Measurements from ENCODE around the gene GRHL1.

GRHL1 gene

DNA sequence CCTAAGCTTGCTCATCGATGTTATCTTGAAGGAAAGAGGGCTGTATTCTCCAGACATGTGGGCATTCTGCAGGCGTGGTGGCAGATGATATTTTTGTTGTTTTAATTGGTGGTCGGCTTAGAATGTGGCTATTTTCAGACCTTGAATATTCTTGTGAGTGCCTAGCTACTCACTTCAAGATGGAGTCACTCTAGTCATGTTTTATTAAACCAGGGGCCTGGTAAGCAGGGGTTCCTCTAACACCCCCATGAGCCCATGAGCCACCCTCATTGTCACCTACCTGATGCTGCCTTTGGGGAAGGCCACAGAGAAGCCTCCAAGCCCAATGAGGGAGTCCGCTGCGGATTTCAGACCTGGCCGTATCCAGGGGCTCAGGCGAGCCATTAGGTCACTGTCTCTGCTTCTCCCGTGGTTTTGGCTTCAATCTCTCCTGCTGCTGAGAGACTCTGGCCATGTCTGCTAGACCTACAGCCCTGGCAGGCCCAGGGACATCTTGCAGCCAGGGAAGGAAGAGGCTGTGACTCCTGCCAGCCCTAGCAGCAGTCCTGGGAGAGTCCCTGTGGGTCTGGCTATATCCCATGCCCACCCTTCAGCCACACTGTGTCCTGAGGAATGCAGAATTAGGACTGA is 75.6 kb downstream of the GRHL1 start:
- ChIA-PET CTCF (interaction anchor here (0.6 to 2.3 kb wide), 3 partner anchors 22 to 43 kb away, joined by 3 to 10 read pairs (median 7); no protein-coding TSS in a partner anchor), POLR2A (no interaction called here)
- no peaks in the 10 kb centered on the region for H3K9me3 ChIP-seq (ENCODE audit: control insufficient read depth, insufficient read depth, low read depth, low read length)
- no peak for TF ChIP-seq ZNF292 (tag by site-specific recombination; IDR thresholded peaks at IDR 0.05; ENCODE audit: borderline replicate concordance, low read depth)
- no peak for TF ChIP-seq ZNF366 (tag by site-specific recombination; conservative IDR thresholded peaks at IDR 0.05)
- no peak for TF ChIP-seq ZNF768 (tag by site-specific recombination; IDR thresholded peaks at IDR 0.05)
- TF ChIP-seq ZNF391 (tag by site-specific recombination; IDR thresholded peaks at IDR 0.05; ENCODE audit: borderline replicate concordance, low read depth), result no peak
- no peak for TF ChIP-seq ZIC2 (tag by site-specific recombination; IDR thresholded peaks at IDR 0.05)
- TF ChIP-seq OVOL3 (tag by site-specific recombination; IDR thresholded peaks at IDR 0.05), result no peak
- no peak for TF ChIP-seq KLF16 (tag by site-specific recombination; IDR thresholded peaks at IDR 0.05)
- no peak for TF ChIP-seq ZNF146 (tag by site-specific recombination; IDR thresholded peaks at IDR 0.05)
- no peak for TF ChIP-seq ZNF670 (tag by site-specific recombination; IDR thresholded peaks at IDR 0.05; ENCODE audit: low read depth)
- TF ChIP-seq ZNF785 (tag by site-specific recombination; IDR thresholded peaks at IDR 0.05), result no peak
- no peak for TF ChIP-seq ZNF549 (tag by site-specific recombination; IDR thresholded peaks at IDR 0.05)
- no peak for TF ChIP-seq ZNF791 (tag by site-specific recombination; IDR thresholded peaks at IDR 0.05)
- TF ChIP-seq, protein P1, sequence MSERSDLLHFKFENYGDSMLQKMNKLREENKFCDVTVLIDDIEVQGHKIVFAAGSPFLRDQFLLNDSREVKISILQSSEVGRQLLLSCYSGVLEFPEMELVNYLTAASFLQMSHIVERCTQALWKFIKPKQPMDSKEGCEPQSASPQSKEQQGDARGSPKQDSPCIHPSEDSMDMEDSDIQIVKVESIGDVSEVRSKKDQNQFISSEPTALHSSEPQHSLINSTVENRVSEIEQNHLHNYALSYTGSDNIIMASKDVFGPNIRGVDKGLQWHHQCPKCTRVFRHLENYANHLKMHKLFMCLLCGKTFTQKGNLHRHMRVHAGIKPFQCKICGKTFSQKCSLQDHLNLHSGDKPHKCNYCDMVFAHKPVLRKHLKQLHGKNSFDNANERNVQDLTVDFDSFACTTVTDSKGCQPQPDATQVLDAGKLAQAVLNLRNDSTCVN (tag by site-specific recombination; optimal IDR thresholded peaks at IDR 0.05), result no peak
- no peak for TF ChIP-seq SCRT2 (tag by site-specific recombination; IDR thresholded peaks at IDR 0.05)
- TF ChIP-seq ZBTB8A (tag by site-specific recombination; IDR thresholded peaks at IDR 0.05), result no peak
- no peak for TF ChIP-seq ZNF621 (tag by site-specific recombination; IDR thresholded peaks at IDR 0.05)
- no peak for TF ChIP-seq GLIS2 (tag by site-specific recombination; IDR thresholded peaks at IDR 0.05)
- TF ChIP-seq GLI4 (tag by site-specific recombination; IDR thresholded peaks at IDR 0.05), result no peak
- no peak overlapping the region for H3K4me3 ChIP-seq (ENCODE audit: low read depth, low read length)
- H3K36me3 ChIP-seq (ENCODE audit: control insufficient read depth in 2 of 2, insufficient read depth in 1 of 2, low read length in 2 of 2), result no peaks in the 10 kb centered on the region
- no peak overlapping the region for H3K27ac ChIP-seq (ENCODE audit: extremely low read depth, low read depth, low read length)
- no peaks in the 10 kb centered on the region for H3K4me1 ChIP-seq (ENCODE audit: control insufficient read depth, insufficient read depth, low read length)

DNA sequence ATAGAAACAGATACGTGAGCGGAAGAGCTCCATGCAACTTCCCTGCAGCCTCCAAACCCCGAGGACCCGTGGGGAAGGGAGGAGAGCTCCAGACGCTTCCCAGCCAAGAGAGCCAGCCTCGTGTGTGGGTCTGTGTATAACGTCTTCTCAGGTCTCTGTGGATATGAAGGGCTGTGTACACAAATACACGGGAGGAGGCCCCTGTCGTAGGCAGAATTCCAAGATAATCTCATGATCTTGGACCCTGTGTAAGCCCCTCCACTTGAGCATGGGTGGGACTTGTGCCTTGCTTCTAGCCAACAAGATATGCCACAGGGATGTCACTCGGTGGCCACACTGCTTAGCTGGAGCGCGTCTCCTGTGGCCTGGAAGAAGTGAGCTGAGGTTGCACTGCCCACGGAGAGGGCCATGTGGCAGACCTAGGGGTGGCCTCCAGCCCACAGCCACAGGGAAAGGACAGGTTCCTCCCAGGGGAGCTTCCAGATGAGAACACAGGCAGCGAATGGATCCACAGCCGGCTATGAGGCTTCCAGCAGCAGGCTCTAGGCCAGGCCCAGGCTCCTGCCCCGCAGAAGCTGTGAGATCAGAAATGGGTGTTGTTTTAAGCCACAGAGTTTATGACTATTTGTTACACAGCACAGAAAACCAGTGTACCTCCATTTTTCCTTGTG is 76.3 kb downstream of the GRHL1 start:
- ChIA-PET CTCF (interaction anchor here (1.5 to 2.3 kb wide), 2 partner anchors 43 to 45 kb away, joined by 5 to 10 read pairs; no protein-coding TSS in a partner anchor), POLR2A (interaction anchor here (1.2 kb wide), 1 partner anchor 185 kb away, joined by 4 read pairs; the partner anchor contains the start of gene TAF1B)
- H3K27ac ChIP-seq (ENCODE audit: extremely low read depth, low read depth, low read length), result no peak overlapping the region
- no peaks in the 10 kb centered on the region for H3K4me1 ChIP-seq (ENCODE audit: control insufficient read depth, insufficient read depth, low read length)
- no peak overlapping the region for H3K4me3 ChIP-seq (ENCODE audit: low read depth, low read length)
- no peaks in the 10 kb centered on the region for H3K9me3 ChIP-seq (ENCODE audit: control insufficient read depth, insufficient read depth, low read depth, low read length)
- H3K36me3 ChIP-seq (ENCODE audit: control insufficient read depth in 2 of 2, insufficient read depth in 1 of 2, low read length in 2 of 2), result no peaks in the 10 kb centered on the region
- TF ChIP-seq ZNF521 (tag by site-specific recombination; IDR thresholded peaks at IDR 0.05), result no peak
- TF ChIP-seq, protein P2, sequence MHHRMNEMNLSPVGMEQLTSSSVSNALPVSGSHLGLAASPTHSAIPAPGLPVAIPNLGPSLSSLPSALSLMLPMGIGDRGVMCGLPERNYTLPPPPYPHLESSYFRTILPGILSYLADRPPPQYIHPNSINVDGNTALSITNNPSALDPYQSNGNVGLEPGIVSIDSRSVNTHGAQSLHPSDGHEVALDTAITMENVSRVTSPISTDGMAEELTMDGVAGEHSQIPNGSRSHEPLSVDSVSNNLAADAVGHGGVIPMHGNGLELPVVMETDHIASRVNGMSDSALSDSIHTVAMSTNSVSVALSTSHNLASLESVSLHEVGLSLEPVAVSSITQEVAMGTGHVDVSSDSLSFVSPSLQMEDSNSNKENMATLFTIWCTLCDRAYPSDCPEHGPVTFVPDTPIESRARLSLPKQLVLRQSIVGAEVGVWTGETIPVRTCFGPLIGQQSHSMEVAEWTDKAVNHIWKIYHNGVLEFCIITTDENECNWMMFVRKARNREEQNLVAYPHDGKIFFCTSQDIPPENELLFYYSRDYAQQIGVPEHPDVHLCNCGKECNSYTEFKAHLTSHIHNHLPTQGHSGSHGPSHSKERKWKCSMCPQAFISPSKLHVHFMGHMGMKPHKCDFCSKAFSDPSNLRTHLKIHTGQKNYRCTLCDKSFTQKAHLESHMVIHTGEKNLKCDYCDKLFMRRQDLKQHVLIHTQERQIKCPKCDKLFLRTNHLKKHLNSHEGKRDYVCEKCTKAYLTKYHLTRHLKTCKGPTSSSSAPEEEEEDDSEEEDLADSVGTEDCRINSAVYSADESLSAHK (tag by site-specific recombination; IDR thresholded peaks at IDR 0.05), result no peak
- no peak for TF ChIP-seq ZNF747 (tag by site-specific recombination; IDR thresholded peaks at IDR 0.05)
- TF ChIP-seq KLF9 (tag by site-specific recombination; IDR thresholded peaks at IDR 0.05; ENCODE audit: low read depth), result no peak
- no peak for TF ChIP-seq ZBTB7A (tag by site-specific recombination; IDR thresholded peaks at IDR 0.05; ENCODE audit: low read depth)
- TF ChIP-seq, protein P3, sequence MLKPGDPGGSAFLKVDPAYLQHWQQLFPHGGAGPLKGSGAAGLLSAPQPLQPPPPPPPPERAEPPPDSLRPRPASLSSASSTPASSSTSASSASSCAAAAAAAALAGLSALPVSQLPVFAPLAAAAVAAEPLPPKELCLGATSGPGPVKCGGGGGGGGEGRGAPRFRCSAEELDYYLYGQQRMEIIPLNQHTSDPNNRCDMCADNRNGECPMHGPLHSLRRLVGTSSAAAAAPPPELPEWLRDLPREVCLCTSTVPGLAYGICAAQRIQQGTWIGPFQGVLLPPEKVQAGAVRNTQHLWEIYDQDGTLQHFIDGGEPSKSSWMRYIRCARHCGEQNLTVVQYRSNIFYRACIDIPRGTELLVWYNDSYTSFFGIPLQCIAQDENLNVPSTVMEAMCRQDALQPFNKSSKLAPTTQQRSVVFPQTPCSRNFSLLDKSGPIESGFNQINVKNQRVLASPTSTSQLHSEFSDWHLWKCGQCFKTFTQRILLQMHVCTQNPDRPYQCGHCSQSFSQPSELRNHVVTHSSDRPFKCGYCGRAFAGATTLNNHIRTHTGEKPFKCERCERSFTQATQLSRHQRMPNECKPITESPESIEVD (tag by site-specific recombination; IDR thresholded peaks at IDR 0.05), result no peak
- TF ChIP-seq, protein P4, sequence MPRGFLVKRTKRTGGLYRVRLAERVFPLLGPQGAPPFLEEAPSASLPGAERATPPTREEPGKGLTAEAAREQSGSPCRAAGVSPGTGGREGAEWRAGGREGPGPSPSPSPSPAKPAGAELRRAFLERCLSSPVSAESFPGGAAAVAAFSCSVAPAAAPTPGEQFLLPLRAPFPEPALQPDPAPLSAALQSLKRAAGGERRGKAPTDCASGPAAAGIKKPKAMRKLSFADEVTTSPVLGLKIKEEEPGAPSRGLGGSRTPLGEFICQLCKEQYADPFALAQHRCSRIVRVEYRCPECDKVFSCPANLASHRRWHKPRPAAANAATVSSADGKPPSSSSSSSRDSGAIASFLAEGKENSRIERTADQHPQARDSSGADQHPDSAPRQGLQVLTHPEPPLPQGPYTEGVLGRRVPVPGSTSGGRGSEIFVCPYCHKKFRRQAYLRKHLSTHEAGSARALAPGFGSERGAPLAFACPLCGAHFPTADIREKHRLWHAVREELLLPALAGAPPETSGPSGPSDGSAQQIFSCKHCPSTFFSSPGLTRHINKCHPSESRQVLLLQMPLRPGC (tag by site-specific recombination; IDR thresholded peaks at IDR 0.05), result no peak
- TF ChIP-seq, protein P5, sequence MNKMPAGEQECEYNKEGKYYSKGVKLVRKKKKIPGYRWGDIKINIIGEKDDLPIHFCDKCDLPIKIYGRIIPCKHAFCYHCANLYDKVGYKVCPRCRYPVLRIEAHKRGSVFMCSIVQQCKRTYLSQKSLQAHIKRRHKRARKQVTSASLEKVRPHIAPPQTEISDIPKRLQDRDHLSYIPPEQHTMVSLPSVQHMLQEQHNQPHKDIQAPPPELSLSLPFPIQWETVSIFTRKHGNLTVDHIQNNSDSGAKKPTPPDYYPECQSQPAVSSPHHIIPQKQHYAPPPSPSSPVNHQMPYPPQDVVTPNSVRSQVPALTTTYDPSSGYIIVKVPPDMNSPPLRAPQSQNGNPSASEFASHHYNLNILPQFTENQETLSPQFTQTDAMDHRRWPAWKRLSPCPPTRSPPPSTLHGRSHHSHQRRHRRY (tag by site-specific recombination; IDR thresholded peaks at IDR 0.05), result no peak
- no peak for TF ChIP-seq ZNF549 (tag by site-specific recombination; IDR thresholded peaks at IDR 0.05)
- TF ChIP-seq ZFP69B (tag by site-specific recombination; IDR thresholded peaks at IDR 0.05), result no peak
